ENCODE data around the gene UFD1. TPM values are rescaled to one million over a fixed set of nuclear protein-coding genes. Genes with fewer than 3 reads are reported as not detected.
A peak's percentile ranks its signal among the peaks of the same experiment; 100 is the strongest.

Gene UFD1
- total and polyA plus RNA-seq, 2 of the 13 experiments (the other 11 are each of a cell fraction or from before 2014, with no cell fraction given): 47.9 to 51.1 TPM

DNA sequence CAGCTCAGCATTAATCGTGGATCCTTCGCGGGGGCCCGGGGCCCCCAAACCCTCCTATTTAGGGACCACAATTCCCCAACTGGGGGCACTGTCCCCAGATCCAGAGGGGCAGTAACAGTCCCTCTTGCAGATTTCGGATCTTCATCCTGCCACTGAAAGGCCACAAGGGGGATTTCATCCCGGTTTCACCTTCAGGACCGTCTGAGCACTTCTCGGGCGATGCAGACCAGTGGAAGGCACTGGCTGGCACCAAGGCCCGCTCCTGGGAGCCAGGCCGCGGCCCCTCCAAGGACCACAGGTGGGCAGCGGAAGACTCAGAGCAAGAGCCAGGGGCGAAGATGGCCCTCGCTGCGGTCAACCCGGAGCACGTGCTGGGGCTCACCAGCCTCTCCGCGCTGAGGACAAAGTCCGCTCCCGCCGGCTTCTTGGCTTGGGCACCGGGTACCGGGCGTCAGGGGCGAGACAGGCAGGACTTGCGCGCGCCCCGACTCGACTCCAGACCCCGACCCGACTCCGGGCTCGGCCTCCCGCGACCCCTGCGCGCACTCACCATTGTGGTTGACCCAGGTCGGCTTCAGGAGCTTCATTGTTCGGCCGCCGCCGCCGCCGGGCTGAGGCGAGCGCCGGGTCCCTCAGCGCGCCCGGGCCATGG is 48.0 kb downstream of the UFD1 start (continued):
- TF ChIP-seq MLLT10 (CRISPR knock-in tag; IDR thresholded peaks at IDR 0.05): no peak
- TF ChIP-seq ZNF552 (CRISPR knock-in tag; IDR thresholded peaks at IDR 0.05; ENCODE audit: borderline replicate concordance): no peak
- no peak for TF ChIP-seq KAT7 (CRISPR knock-in tag; IDR thresholded peaks at IDR 0.05; ENCODE audit: borderline replicate concordance)
- TF ChIP-seq TMF1 (CRISPR knock-in tag; IDR thresholded peaks at IDR 0.05; ENCODE audit: low read depth): no peak
- TF ChIP-seq ZNF713 (CRISPR knock-in tag; IDR thresholded peaks at IDR 0.05): no peak
- TF ChIP-seq SMAD1 (CRISPR knock-in tag; IDR thresholded peaks at IDR 0.05; ENCODE audit: borderline replicate concordance, low read depth): no peak
- no peak for TF ChIP-seq ZNF292 (CRISPR knock-in tag; IDR thresholded peaks at IDR 0.05; ENCODE audit: borderline replicate concordance, low read depth)
- peak; percentile 90 for TF ChIP-seq HNF4A (CRISPR knock-in tag; IDR thresholded peaks at IDR 0.05)
- 0 out of 2 replicates have a peak, but pooled peaks have one; percentile 31 for TF ChIP-seq SNAI1 (CRISPR knock-in tag; IDR thresholded peaks at IDR 0.05; ENCODE audit: borderline replicate concordance)
- TF ChIP-seq MAFG (CRISPR knock-in tag; IDR thresholded peaks at IDR 0.05): no peak
- no peak for TF ChIP-seq ZSCAN29 (CRISPR knock-in tag; conservative IDR thresholded peaks at IDR 0.05)
- no peak for TF ChIP-seq AGO2 (optimal IDR thresholded peaks at IDR 0.05; ENCODE audit: low read depth, low read length)
- TF ChIP-seq, protein P1, sequence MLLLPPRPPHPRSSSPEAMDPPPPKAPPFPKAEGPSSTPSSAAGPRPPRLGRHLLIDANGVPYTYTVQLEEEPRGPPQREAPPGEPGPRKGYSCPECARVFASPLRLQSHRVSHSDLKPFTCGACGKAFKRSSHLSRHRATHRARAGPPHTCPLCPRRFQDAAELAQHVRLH (CRISPR knock-in tag; IDR thresholded peaks at IDR 0.05; ENCODE audit: borderline replicate concordance, low read depth): no peak
- no peak for TF ChIP-seq SIX1 (CRISPR knock-in tag; IDR thresholded peaks at IDR 0.05; ENCODE audit: borderline replicate concordance)
- 0 out of 2 replicates have a peak, but pooled peaks have one; percentile 44 for TF ChIP-seq ZNF333 (CRISPR knock-in tag; IDR thresholded peaks at IDR 0.05; ENCODE audit: borderline replicate concordance)
- TF ChIP-seq, protein P2, sequence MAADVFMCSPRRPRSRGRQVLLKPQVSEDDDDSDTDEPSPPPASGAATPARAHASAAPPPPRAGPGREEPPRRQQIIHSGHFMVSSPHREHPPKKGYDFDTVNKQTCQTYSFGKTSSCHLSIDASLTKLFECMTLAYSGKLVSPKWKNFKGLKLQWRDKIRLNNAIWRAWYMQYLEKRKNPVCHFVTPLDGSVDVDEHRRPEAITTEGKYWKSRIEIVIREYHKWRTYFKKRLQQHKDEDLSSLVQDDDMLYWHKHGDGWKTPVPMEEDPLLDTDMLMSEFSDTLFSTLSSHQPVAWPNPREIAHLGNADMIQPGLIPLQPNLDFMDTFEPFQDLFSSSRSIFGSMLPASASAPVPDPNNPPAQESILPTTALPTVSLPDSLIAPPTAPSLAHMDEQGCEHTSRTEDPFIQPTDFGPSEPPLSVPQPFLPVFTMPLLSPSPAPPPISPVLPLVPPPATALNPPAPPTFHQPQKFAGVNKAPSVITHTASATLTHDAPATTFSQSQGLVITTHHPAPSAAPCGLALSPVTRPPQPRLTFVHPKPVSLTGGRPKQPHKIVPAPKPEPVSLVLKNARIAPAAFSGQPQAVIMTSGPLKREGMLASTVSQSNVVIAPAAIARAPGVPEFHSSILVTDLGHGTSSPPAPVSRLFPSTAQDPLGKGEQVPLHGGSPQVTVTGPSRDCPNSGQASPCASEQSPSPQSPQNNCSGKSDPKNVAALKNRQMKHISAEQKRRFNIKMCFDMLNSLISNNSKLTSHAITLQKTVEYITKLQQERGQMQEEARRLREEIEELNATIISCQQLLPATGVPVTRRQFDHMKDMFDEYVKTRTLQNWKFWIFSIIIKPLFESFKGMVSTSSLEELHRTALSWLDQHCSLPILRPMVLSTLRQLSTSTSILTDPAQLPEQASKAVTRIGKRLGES (CRISPR knock-in tag; IDR thresholded peaks at IDR 0.05; ENCODE audit: borderline replicate concordance): no peak
- no peak for TF ChIP-seq ZNF251 (CRISPR knock-in tag; IDR thresholded peaks at IDR 0.05)
- TF ChIP-seq, protein P3, sequence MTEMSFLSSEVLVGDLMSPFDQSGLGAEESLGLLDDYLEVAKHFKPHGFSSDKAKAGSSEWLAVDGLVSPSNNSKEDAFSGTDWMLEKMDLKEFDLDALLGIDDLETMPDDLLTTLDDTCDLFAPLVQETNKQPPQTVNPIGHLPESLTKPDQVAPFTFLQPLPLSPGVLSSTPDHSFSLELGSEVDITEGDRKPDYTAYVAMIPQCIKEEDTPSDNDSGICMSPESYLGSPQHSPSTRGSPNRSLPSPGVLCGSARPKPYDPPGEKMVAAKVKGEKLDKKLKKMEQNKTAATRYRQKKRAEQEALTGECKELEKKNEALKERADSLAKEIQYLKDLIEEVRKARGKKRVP (CRISPR knock-in tag; IDR thresholded peaks at IDR 0.05): no peak
- peak; percentile 55; the same call in 1 of the 2 replicates for TF ChIP-seq KDM2A (CRISPR knock-in tag; IDR thresholded peaks at IDR 0.05; ENCODE audit: borderline replicate concordance, low read depth)
- no peak for TF ChIP-seq ZNF101 (CRISPR knock-in tag; IDR thresholded peaks at IDR 0.05; ENCODE audit: borderline replicate concordance, low read depth)
- TF ChIP-seq ZNF264 (CRISPR knock-in tag; IDR thresholded peaks at IDR 0.05): no peak
- TF ChIP-seq, protein P4, sequence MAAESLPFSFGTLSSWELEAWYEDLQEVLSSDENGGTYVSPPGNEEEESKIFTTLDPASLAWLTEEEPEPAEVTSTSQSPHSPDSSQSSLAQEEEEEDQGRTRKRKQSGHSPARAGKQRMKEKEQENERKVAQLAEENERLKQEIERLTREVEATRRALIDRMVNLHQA (CRISPR knock-in tag; IDR thresholded peaks at IDR 0.05): no peak
- TF ChIP-seq, protein P5, sequence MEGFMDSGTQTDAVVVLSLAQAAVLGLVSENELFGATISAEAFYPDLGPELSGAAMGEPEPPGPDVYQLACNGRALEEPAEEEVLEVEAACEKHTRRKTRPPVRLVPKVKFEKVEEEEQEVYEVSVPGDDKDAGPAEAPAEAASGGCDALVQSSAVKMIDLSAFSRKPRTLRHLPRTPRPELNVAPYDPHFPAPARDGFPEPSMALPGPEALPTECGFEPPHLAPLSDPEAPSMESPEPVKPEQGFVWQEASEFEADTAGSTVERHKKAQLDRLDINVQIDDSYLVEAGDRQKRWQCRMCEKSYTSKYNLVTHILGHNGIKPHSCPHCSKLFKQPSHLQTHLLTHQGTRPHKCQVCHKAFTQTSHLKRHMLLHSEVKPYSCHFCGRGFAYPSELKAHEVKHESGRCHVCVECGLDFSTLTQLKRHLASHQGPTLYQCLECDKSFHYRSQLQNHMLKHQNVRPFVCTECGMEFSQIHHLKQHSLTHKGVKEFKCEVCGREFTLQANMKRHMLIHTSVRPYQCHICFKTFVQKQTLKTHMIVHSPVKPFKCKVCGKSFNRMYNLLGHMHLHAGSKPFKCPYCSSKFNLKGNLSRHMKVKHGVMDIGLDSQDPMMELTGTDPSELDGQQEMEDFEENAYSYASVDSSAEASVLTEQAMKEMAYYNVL (CRISPR knock-in tag; IDR thresholded peaks at IDR 0.05; ENCODE audit: borderline replicate concordance): peak; percentile 61; the same call in 1 of the 2 replicates
- 0 out of 2 replicates have a peak, but pooled peaks have one; percentile 42 for TF ChIP-seq ZNF20 (CRISPR knock-in tag; IDR thresholded peaks at IDR 0.05)

Measured in HepG2 (cell line).